Smooth muscle cell (in vitro differentiated cells): ENCODE measurements around the gene PLXDC2. TPM values are rescaled to one million over a fixed set of nuclear protein-coding genes. Genes with fewer than 3 reads are reported as not detected.

ENCODE experiments used
- DNase-seq: peaks from one replicate; lab custom pipeline; 2025; ENCODE audit not compliant: unreplicated experiment; lab: John Stamatoyannopoulos, UW
- H2AFZ ChIP-seq: fragments of 200-600 bp; sonication (generic); 2 replicates; pipeline ENCODE4 v1.6.0; 2016; ENCODE audit warnings: antibody characterized with exemption, low read depth, mild to moderate bottlenecking
- H3F3A ChIP-seq: fragments of 200-600 bp; sonication (generic); 2 replicates; pipeline ENCODE4 v1.6.0; 2017; ENCODE audit warnings: antibody characterized with exemption, low read depth
- H3K27ac ChIP-seq: fragments of 200-600 bp; sonication (generic); 2 replicates; pipeline ENCODE4 v1.5.1; 2016; ENCODE audit warnings: low read depth, mild to moderate bottlenecking
- H3K27me3 ChIP-seq: fragments of 200-600 bp; sonication (generic); 2 replicates; pipeline ENCODE4 v1.6.1; 2016; ENCODE audit warnings: low read depth, mild to moderate bottlenecking
- H3K36me3 ChIP-seq: fragments of 200-600 bp; sonication (generic); 2 replicates; pipeline ENCODE4 v1.5.1; 2016; ENCODE audit warnings: low read depth
- H3K4me1 ChIP-seq: fragments of 200-600 bp; sonication (generic); 2 replicates; pipeline ENCODE4 v1.5.1; 2016; ENCODE audit warnings: low read depth
- H3K4me2 ChIP-seq: fragments of 200-600 bp; sonication (generic); 2 replicates; pipeline ENCODE4 v1.6.0; 2016; ENCODE audit warnings: mild to moderate bottlenecking
- H3K4me3 ChIP-seq: fragments of 200-600 bp; sonication (generic); 2 replicates; pipeline ENCODE4 v1.5.1; 2016; ENCODE audit warnings: mild to moderate bottlenecking
- H3K79me2 ChIP-seq: fragments of 200-600 bp; sonication (generic); 2 replicates; pipeline ENCODE4 v1.6.0; 2016; ENCODE audit warnings: low read depth, mild to moderate bottlenecking
- H3K9ac ChIP-seq: fragments of 200-600 bp; sonication (generic); 2 replicates; pipeline ENCODE4 v1.6.0; 2016; ENCODE audit warnings: low read depth
- H3K9me3 ChIP-seq: fragments of 200-600 bp; sonication (generic); replicated peaks from 2 replicates; pipeline ENCODE4 v1.5.1; 2016; ENCODE audit warnings: low read depth
- H4K20me1 ChIP-seq: fragments of 200-600 bp; sonication (generic); 2 replicates; pipeline ENCODE4 v1.6.0; 2016; ENCODE audit warnings: low read depth
- WGBS: methylation state at CpG from one replicate; pipeline ENCODE4 v1.1.7; 2016; ENCODE audit warnings: low lambda C conversion rate; 5-methylcytosine and 5-hydroxymethylcytosine counted together
- polyA plus RNA-seq: library from polyadenylated mRNA; unstranded; fragments of >200 nt; fragmentation: Nextera tagmentation; extraction: Ambion mirVana; gene quantifications from 2 replicates; pipeline ENCODE4 v1.2.1, GENCODE V29; 2016
- total RNA-seq: library from RNA; depleted of rRNA; stranded (reverse); fragments of >200 nt; gene quantifications from 2 replicates; pipeline ENCODE4 v1.2.3, GENCODE V29; 2014
- TF ChIP-seq, protein P1 (sequence below): fragments of 200-600 bp; sonication (generic); IDR thresholded peaks from 2 replicates; pipeline ENCODE4 v1.5.1; 2017; ENCODE audit warnings: borderline replicate concordance, mild to moderate bottlenecking, antibody characterized with exemption; ENCODE audit not compliant: insufficient read depth, poor library complexity, severe bottlenecking

Gene PLXDC2
- total and polyA plus RNA-seq, 2 experiments from 2014 or later: 7.3 to 24.9 TPM

DNA sequence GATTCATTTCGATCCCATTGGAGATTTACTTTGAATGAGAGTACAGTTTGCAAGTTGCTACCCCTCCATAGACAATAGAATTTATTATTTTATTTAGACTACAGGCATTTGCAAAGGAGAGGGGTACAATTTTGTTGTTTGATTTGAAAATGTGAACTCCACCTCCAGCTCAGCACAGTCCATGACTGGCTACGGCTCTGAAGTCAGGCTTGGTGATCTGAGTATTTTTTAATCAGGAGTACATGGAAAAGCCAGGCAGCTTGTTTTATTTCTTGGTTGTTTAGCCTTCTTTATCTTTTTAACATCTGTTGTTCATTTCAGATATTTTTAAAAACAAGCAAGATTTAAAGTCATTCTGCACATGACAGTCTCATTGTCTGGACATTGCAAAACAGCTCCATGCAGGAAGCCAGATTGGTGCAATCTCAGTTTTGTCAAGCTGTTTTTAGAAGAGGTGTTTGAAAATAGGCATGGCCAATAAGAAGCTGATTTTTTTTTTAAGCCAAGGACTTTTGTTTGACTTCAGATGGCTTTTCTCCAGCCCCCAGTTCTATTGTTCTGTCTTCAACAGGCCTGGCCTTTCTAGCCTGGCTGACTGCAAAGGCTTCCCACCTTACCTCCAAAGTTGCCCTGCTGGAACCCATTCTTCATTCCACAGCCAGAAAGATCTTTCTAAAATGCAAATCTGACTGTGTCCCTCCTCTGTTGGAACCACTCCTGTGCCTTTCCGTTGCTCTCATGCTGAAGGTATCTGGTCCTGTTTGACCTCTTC lies 12.2 kb downstream of the PLXDC2 start:
- no peak overlapping the region for H2AFZ ChIP-seq
- no peaks in the 10 kb centered on the region for H3K27me3 ChIP-seq
- H3K36me3 ChIP-seq: no peaks in the 10 kb centered on the region
- H3K9me3 ChIP-seq: no peaks in the 10 kb centered on the region
- H3K9ac ChIP-seq: no peak overlapping the region
- DNase-seq: no peak
- no peak overlapping the region for H3K4me2 ChIP-seq
- TF ChIP-seq, protein P1, sequence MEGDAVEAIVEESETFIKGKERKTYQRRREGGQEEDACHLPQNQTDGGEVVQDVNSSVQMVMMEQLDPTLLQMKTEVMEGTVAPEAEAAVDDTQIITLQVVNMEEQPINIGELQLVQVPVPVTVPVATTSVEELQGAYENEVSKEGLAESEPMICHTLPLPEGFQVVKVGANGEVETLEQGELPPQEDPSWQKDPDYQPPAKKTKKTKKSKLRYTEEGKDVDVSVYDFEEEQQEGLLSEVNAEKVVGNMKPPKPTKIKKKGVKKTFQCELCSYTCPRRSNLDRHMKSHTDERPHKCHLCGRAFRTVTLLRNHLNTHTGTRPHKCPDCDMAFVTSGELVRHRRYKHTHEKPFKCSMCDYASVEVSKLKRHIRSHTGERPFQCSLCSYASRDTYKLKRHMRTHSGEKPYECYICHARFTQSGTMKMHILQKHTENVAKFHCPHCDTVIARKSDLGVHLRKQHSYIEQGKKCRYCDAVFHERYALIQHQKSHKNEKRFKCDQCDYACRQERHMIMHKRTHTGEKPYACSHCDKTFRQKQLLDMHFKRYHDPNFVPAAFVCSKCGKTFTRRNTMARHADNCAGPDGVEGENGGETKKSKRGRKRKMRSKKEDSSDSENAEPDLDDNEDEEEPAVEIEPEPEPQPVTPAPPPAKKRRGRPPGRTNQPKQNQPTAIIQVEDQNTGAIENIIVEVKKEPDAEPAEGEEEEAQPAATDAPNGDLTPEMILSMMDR: no peak
- 75% methylated on average over 3 of the region's 3 CpGs for WGBS
- peaks cover 16% of the 10 kb centered on the region for H3K79me2 ChIP-seq
- no peak overlapping the region for H3K4me3 ChIP-seq
- peaks cover 3% of the 10 kb centered on the region for H3F3A ChIP-seq
- no peak overlapping the region for H3K27ac ChIP-seq
- peaks cover 53% of the 10 kb centered on the region for H3K4me1 ChIP-seq
- H4K20me1 ChIP-seq: no peaks in the 10 kb centered on the region

DNA sequence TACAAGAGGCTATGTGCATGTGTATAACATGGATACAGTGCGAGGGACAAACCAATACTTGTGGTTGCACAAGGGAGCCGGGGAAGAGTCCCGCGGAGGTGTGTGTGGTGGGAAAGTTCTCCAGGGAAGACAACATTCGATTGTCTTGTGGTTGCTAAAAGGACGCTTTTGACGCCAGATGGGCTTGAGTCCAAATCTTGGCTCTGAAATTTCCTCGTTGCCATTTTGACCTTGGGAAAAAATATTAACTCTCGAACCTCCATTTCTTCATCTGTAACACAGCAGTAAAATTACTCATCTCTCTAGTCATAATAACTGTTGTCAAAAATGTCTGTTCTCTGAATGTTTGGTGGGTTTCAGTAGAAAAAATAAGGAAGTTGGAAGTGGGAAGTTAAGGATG lies 16.5 kb downstream of the PLXDC2 start:
- Histone ChIP-seq H3K4me3 (no peak overlapping the region), H3K79me2 (peaks cover 7% of the 10 kb centered on the region), H2AFZ (peak overlapping the region; percentile 46), H3K9ac (peak overlapping the region; percentile 6), H3K27ac (peak overlapping the region; percentile 69), H3F3A (no peaks in the 10 kb centered on the region), H4K20me1 (no peaks in the 10 kb centered on the region), H3K27me3 (no peaks in the 10 kb centered on the region), H3K9me3 (no peaks in the 10 kb centered on the region), H3K4me1 (peaks cover 31% of the 10 kb centered on the region), H3K36me3 (no peaks in the 10 kb centered on the region), H3K4me2 (peak overlapping the region; percentile 59)
- TF ChIP-seq, protein P1: no peak
- WGBS: 83% methylated on average over 9 of the region's 9 CpGs
- no peak for DNase-seq

DNA sequence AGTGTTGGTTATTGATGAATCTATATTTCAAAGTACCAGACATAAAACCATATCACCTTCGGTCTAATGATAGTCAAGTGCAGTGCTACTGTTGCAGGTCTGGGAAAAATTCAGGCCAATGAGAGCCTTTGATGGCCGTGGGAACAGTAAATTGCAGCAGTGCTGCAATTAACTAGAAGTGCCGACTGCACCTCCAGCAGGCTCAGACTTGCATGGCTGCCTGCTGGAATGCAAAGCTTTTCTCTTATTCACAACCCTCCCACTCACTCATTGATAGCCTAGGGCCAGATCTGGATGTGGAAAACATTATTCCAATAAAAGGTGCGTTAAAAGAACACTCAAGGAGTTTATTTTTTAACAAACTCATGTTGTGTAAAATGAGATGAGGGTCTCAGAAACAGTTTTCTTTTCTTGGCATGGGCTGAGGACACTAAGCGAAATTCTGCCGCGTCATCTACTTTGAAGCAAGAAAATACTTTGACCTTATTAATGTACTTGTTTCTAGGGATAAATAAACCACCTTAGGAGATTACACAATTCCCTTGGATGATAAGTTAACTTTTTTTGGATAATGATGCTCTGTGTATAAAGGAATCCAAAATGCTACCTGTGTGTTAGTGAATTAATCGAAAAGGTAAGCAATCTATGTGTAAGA lies 17.1 kb downstream of the PLXDC2 start:
- WGBS: 60% methylated on average over 8 of the region's 8 CpGs
- DNase-seq: no peak
- Histone ChIP-seq H3F3A (no peaks in the 10 kb centered on the region), H3K4me2 (peak overlapping the region; percentile 59), H3K36me3 (no peaks in the 10 kb centered on the region), H3K4me3 (no peak overlapping the region), H3K27me3 (no peaks in the 10 kb centered on the region), H3K4me1 (peaks cover 30% of the 10 kb centered on the region), H3K9ac (peak overlapping the region; percentile 6), H3K27ac (peak overlapping the region; percentile 69), H3K9me3 (no peaks in the 10 kb centered on the region), H3K79me2 (peaks cover 7% of the 10 kb centered on the region), H2AFZ (peak overlapping the region; percentile 46), H4K20me1 (no peaks in the 10 kb centered on the region)
- TF ChIP-seq, protein P1: no peak
